Neural progenitor cell (in vitro differentiated cells): Measurements from ENCODE around the gene STRA6. TPM values are rescaled to one million over a fixed set of nuclear protein-coding genes. Genes with fewer than 3 reads are reported as not detected.
A peak's percentile ranks its signal among the peaks of the same experiment; 100 is the strongest.

Experiments
- DNase-seq: peaks from one replicate; pipeline ENCODE4 v3.0.0-alpha.2; 2016; ENCODE audit warnings: low spot score
- H2AFZ ChIP-seq: fragments of 200-600 bp; sonication (generic); replicated peaks from 2 replicates; pipeline ENCODE4 v1.6.1; 2016; ENCODE audit warnings: antibody characterized with exemption
- H3F3A ChIP-seq: fragments of 200-600 bp; sonication (generic); 2 replicates; pipeline ENCODE4 v1.6.1; 2016; ENCODE audit warnings: antibody characterized with exemption, low read depth
- H3K27ac ChIP-seq: fragments of 200-600 bp; sonication (generic); 2 replicates; pipeline ENCODE4 v1.5.1; 2016; ENCODE audit warnings: mild to moderate bottlenecking
- H3K27me3 ChIP-seq: fragments of 200-600 bp; sonication (generic); 2 replicates; pipeline ENCODE4 v1.6.1; 2016; ENCODE audit warnings: mild to moderate bottlenecking, moderate library complexity
- H3K36me3 ChIP-seq: fragments of 200-600 bp; sonication (generic); 2 replicates; pipeline ENCODE4 v1.5.1; 2016
- H3K4me1 ChIP-seq: fragments of 200-600 bp; sonication (generic); 2 replicates; pipeline ENCODE4 v1.6.1; 2016; ENCODE audit warnings: mixed run types
- H3K4me2 ChIP-seq: fragments of 200-600 bp; sonication (generic); 2 replicates; pipeline ENCODE4 v1.6.1; 2016
- H3K4me3 ChIP-seq: fragments of 200-600 bp; sonication (generic); 2 replicates; pipeline ENCODE4 v1.5.1; 2016
- H3K79me2 ChIP-seq: fragments of 200-600 bp; sonication (generic); 2 replicates; pipeline ENCODE4 v1.6.1; 2016; ENCODE audit warnings: low read depth
- H3K9ac ChIP-seq: fragments of 200-600 bp; sonication (generic); 2 replicates; pipeline ENCODE4 v1.6.1; 2016
- H3K9me3 ChIP-seq: fragments of 200-600 bp; sonication (generic); 2 replicates; pipeline ENCODE4 v1.5.1; 2016; ENCODE audit warnings: low read depth
- H4K20me1 ChIP-seq: fragments of 200-600 bp; sonication (generic); 2 replicates; pipeline ENCODE4 v1.6.1; 2016; ENCODE audit warnings: low read depth
- H3K27ac Mint-ChIP-seq: 3 replicates; pipeline ENCODE4 v1.8.0; 2021; ENCODE audit warnings: mixed read lengths
- H3K27me3 Mint-ChIP-seq: 2 replicates; pipeline ENCODE4 v1.8.0; 2022; ENCODE audit warnings: low read depth, mild to moderate bottlenecking, inconsistent platforms, moderate library complexity, mixed read lengths; ENCODE audit not compliant: insufficient read depth
- H3K36me3 Mint-ChIP-seq: 3 replicates; pipeline ENCODE4 v1.8.0; 2021; ENCODE audit warnings: mixed read lengths
- H3K4me1 Mint-ChIP-seq: 3 replicates; pipeline ENCODE4 v1.8.0; 2021; ENCODE audit warnings: mixed read lengths
- H3K4me3 Mint-ChIP-seq: 3 replicates; pipeline ENCODE4 v1.8.0; 2021; ENCODE audit warnings: mild to moderate bottlenecking, moderate library complexity, mixed read lengths
- H3K9me3 Mint-ChIP-seq: 3 replicates; pipeline ENCODE4 v1.8.0; 2020; ENCODE audit warnings: mixed read lengths
- EZH2 ChIP-seq: fragments of 200-600 bp; sonication (generic); IDR thresholded peaks from 2 replicates; pipeline ENCODE4 v1.6.1; 2017; ENCODE audit warnings: antibody characterized with exemption, mild to moderate bottlenecking, moderate library complexity
- EZH2phosphoT487 ChIP-seq: fragments of 200-600 bp; sonication (generic); IDR thresholded peaks from 2 replicates; pipeline ENCODE4 v1.6.1; 2017; ENCODE audit warnings: antibody characterized with exemption
- total RNA-seq: library from RNA; depleted of rRNA; stranded (reverse); fragments of >200 nt; gene quantifications from 2 replicates; pipeline ENCODE4 v1.2.3, GENCODE V29; 2015; ENCODE audit warnings: low replicate concordance
- TF ChIP-seq, protein P1 (sequence below): fragments of 200-600 bp; sonication (generic); IDR thresholded peaks from 2 replicates; pipeline ENCODE4 v1.5.1; 2017; ENCODE audit warnings: antibody characterized with exemption, mild to moderate bottlenecking

Gene STRA6
- total RNA-seq, 1 donor from 2014 or later, result 3.1 TPM

DNA sequence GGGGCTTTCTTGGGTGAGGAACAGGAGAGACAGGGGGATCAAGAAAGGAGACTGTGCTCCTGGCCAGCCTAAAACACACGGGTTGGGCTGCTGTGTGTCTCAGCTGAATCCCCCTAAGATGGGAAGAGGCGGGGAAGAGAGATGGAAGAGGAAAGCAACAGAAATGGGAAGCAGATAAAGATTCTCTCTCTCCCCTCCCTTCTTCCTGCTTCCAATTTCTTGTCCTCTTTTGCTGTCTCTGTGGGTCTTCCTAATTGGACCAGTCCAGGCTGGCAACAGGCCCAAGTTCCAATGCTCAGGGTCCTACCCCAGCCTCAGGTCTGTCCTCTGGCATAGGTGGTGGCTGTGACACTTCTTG is 65.1 kb downstream of the STRA6 start:
- no peak for TF ChIP-seq EZH2phosphoT487
- TF ChIP-seq, protein P1, sequence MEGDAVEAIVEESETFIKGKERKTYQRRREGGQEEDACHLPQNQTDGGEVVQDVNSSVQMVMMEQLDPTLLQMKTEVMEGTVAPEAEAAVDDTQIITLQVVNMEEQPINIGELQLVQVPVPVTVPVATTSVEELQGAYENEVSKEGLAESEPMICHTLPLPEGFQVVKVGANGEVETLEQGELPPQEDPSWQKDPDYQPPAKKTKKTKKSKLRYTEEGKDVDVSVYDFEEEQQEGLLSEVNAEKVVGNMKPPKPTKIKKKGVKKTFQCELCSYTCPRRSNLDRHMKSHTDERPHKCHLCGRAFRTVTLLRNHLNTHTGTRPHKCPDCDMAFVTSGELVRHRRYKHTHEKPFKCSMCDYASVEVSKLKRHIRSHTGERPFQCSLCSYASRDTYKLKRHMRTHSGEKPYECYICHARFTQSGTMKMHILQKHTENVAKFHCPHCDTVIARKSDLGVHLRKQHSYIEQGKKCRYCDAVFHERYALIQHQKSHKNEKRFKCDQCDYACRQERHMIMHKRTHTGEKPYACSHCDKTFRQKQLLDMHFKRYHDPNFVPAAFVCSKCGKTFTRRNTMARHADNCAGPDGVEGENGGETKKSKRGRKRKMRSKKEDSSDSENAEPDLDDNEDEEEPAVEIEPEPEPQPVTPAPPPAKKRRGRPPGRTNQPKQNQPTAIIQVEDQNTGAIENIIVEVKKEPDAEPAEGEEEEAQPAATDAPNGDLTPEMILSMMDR, result no peak
- TF ChIP-seq EZH2, result no peak
- Histone ChIP-seq H3F3A (peaks cover 53% of the 10 kb centered on the region), H4K20me1 (peaks cover 16% of the 10 kb centered on the region), H3K9me3 (no peaks in the 10 kb centered on the region), H3K27me3 (peaks cover 73% of the 10 kb centered on the region), H3K4me1 (peaks cover 35% of the 10 kb centered on the region), H3K4me2 (no peak overlapping the region), H3K4me3 (no peak overlapping the region), H3K79me2 (no peaks in the 10 kb centered on the region), H3K27ac (no peak overlapping the region), H3K9ac (no peak overlapping the region), H3K36me3 (no peaks in the 10 kb centered on the region), H2AFZ (no peak overlapping the region)
- peaks cover 45% of the 10 kb centered on the region for H3K4me1 Mint-ChIP-seq
- no peak for DNase-seq
- no peaks in the 10 kb centered on the region for H3K9me3 Mint-ChIP-seq
- H3K27ac Mint-ChIP-seq, result no peak overlapping the region
- no peaks in the 10 kb centered on the region for H3K36me3 Mint-ChIP-seq
- H3K27me3 Mint-ChIP-seq, result peaks cover 35% of the 10 kb centered on the region
- peak overlapping the region; percentile 82 for H3K4me3 Mint-ChIP-seq

DNA sequence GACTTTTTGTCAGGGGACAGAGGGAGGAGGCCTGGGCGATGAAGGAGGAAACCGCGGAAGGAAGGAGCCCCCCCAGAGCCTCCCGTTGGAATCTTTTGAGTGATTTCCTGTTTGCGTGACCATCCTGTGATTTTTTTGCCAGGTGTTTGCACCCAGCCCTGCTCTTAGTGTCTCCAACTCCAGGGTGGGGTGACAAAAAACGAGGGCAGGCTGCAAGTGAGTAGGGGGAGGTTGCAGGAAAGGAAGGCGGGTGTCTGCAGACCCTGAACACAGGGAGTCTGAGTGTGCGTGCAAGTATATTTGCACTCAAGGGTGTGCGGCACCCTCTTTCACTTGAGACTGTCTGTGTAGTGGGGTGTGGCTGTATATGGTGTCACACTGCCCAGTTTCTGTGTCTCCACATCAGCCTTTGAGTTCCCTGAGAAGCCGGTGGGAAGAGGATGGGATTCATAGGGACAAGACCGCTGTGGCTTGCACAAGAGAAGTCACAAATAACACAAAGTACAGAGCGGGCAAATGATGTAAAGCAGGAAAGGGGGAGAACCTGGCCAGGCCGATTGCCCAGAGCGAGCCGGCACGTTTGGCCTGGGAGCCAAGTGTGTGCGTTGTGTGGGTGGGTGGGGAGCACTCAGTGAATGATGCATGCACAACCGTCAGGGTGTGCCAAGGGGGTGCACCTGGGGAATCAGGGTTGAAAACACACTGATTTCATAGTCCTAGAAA is 65.6 kb downstream of the STRA6 start:
- Histone ChIP-seq H3K4me3 (peak overlapping the region; percentile 53), H3K79me2 (no peaks in the 10 kb centered on the region), H3K4me1 (peaks cover 35% of the 10 kb centered on the region), H3K4me2 (peak overlapping the region; percentile 83), H3K9ac (no peak overlapping the region), H3K27ac (no peak overlapping the region), H3K9me3 (no peaks in the 10 kb centered on the region), H3F3A (peaks cover 53% of the 10 kb centered on the region), H4K20me1 (peaks cover 21% of the 10 kb centered on the region), H3K36me3 (no peaks in the 10 kb centered on the region), H2AFZ (peak overlapping the region; percentile 58), H3K27me3 (peaks cover 78% of the 10 kb centered on the region)
- DNase-seq, result no peak
- TF ChIP-seq EZH2phosphoT487, result no peak
- TF ChIP-seq, protein P1, result no peak
- TF ChIP-seq EZH2, result no peak
- Mint-ChIP-seq H3K27ac (no peak overlapping the region), H3K27me3 (peaks cover 40% of the 10 kb centered on the region), H3K4me1 (peaks cover 48% of the 10 kb centered on the region), H3K36me3 (peaks cover 3% of the 10 kb centered on the region), H3K9me3 (peaks cover 4% of the 10 kb centered on the region), H3K4me3 (peak overlapping the region; percentile 82)

DNA sequence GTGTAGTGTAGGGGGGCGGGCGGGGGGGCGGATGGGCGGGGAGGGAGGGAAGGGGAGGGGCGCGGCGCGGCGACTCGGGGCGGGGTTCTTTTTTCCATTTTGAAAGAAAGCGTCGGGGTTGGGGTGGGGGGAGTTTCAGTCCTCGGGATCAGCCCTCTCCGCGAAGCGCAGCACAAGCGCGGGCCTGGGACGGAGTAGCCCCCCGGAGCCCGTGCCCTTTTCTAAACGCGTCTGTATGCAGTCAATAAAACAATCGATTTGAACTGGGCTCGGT is 66.1 kb downstream of the STRA6 start:
- peaks cover 6% of the 10 kb centered on the region for H3K36me3 Mint-ChIP-seq
- H3K9ac ChIP-seq, result no peak overlapping the region
- H3K4me3 Mint-ChIP-seq, result peak overlapping the region; percentile 82
- DNase-seq, result no peak
- H3K9me3 Mint-ChIP-seq, result peaks cover 7% of the 10 kb centered on the region
- no peak overlapping the region for H3K27ac ChIP-seq
- H3K4me1 Mint-ChIP-seq, result peaks cover 52% of the 10 kb centered on the region
- peaks cover 26% of the 10 kb centered on the region for H4K20me1 ChIP-seq
- H3K4me1 ChIP-seq, result peaks cover 35% of the 10 kb centered on the region
- no peaks in the 10 kb centered on the region for H3K79me2 ChIP-seq
- H3K27ac Mint-ChIP-seq, result no peak overlapping the region
- peaks cover 83% of the 10 kb centered on the region for H3K27me3 ChIP-seq
- H3K4me3 ChIP-seq, result peak overlapping the region; percentile 53
- peak overlapping the region; percentile 83 for H3K4me2 ChIP-seq
- no peak for TF ChIP-seq EZH2phosphoT487
- no peak for TF ChIP-seq EZH2
- TF ChIP-seq, protein P1, result no peak
- H3K36me3 ChIP-seq, result no peaks in the 10 kb centered on the region
- H2AFZ ChIP-seq, result peak overlapping the region; percentile 58
- H3F3A ChIP-seq, result peaks cover 53% of the 10 kb centered on the region
- H3K27me3 Mint-ChIP-seq, result peaks cover 45% of the 10 kb centered on the region
- no peaks in the 10 kb centered on the region for H3K9me3 ChIP-seq
